NCI-H2081 (cell line): Measurements from ENCODE around the gene PVALEF.

Source experiments
- DNase-seq, 2 experiments: peaks; one replicate each; lab custom pipeline; 2025; lab: John Stamatoyannopoulos, UW

The PVALEF gene

GRCh38 chr17:81128774-81129173 lies 36.5 kb upstream of the PVALEF start:
- DNase-seq: no peak

- no peak for DNase-seq
Observed at GRCh38 chr17:81129289-81129688, 36.0 kb upstream of the PVALEF start.

GRCh38 chr17:81129711-81130367 lies 35.5 kb upstream of the PVALEF start:
- DNase-seq: no peak

GRCh38 chr17:81130385-81131361 lies 34.6 kb upstream of the PVALEF start:
- DNase-seq: no peak

GRCh38 chr17:81131486-81132196 lies 33.7 kb upstream of the PVALEF start:
- no peak for DNase-seq

- DNase-seq: no peak
Observed at GRCh38 chr17:81132197-81132540, 33.1 kb upstream of the PVALEF start.

GRCh38 chr17:81132770-81133723 lies 32.3 kb upstream of the PVALEF start:
- no peak for DNase-seq

GRCh38 chr17:81134064-81134781 lies 31.1 kb upstream of the PVALEF start:
- DNase-seq: no peak

- peak; percentile 11 to 26 for DNase-seq
Observed at GRCh38 chr17:81135505-81136278, 29.6 kb upstream of the PVALEF start.

GRCh38 chr17:81136366-81136765 lies 28.9 kb upstream of the PVALEF start:
- DNase-seq: no peak

- DNase-seq: no peak
Observed at GRCh38 chr17:81137248-81137647, 28.1 kb upstream of the PVALEF start.

GRCh38 chr17:81138083-81138482 lies 27.2 kb upstream of the PVALEF start:
- no peak for DNase-seq

GRCh38 chr17:81138500-81138899 lies 26.8 kb upstream of the PVALEF start:
- DNase-seq: no peak

- no peak for DNase-seq
Observed at GRCh38 chr17:81139428-81139827, 25.9 kb upstream of the PVALEF start.

GRCh38 chr17:81140018-81140417 lies 25.3 kb upstream of the PVALEF start:
- no peak for DNase-seq

- DNase-seq: no peak
Observed at GRCh38 chr17:81140695-81141094, 24.6 kb upstream of the PVALEF start.

GRCh38 chr17:81142301-81143199 lies 22.8 kb upstream of the PVALEF start:
- peak; percentile 80 for DNase-seq

GRCh38 chr17:81143200-81143527 lies 22.1 kb upstream of the PVALEF start:
- no peak for DNase-seq
